Measurements from ENCODE around the gene CLDN15.

Gene CLDN15

GRCh38 chr7:101195884-101196283, 41.7 kb downstream of the CLDN15 start:
- Histone ChIP-seq H3K27ac (ENCODE audit: low read length) (no peak overlapping the region), H3K9ac (ENCODE audit: low read length in 2 of 2) (no peak overlapping the region), H3K4me1 (ENCODE audit: control insufficient read depth, insufficient read depth, low read length) (peaks cover 3% of the 10 kb centered on the region), H3K4me3 (ENCODE audit: low read length in 2 of 2) (no peak overlapping the region), H3K27me3 (ENCODE audit: control insufficient read depth in 1 of 2, insufficient read depth in 2 of 2, low read length in 2 of 2) (peaks cover 10 to 25% of the 10 kb centered on the region in 2 donors), H3K9me3 (ENCODE audit: control insufficient read depth in 2 of 2, low read length in 2 of 2) (no peaks in the 10 kb centered on the region), H3K36me3 (ENCODE audit: control insufficient read depth in 2 of 2, insufficient read depth in 2 of 2, low read length in 2 of 2) (no peaks in the 10 kb centered on the region)

- no peaks in the 10 kb centered on the region for H3K9me3 ChIP-seq (ENCODE audit: control insufficient read depth in 2 of 2, low read length in 2 of 2)
- no peak overlapping the region for H3K4me3 ChIP-seq (ENCODE audit: low read length in 2 of 2)
- H3K36me3 ChIP-seq (ENCODE audit: control insufficient read depth in 2 of 2, insufficient read depth in 2 of 2, low read length in 2 of 2): no peaks in the 10 kb centered on the region
- no peak overlapping the region for H3K9ac ChIP-seq (ENCODE audit: low read length in 2 of 2)
- H3K4me1 ChIP-seq (ENCODE audit: control insufficient read depth, insufficient read depth, low read length): peaks cover 3% of the 10 kb centered on the region
- H3K27me3 ChIP-seq (ENCODE audit: control insufficient read depth in 1 of 2, insufficient read depth in 2 of 2, low read length in 2 of 2): peaks cover 5 to 7% of the 10 kb centered on the region in 2 donors
- H3K27ac ChIP-seq (ENCODE audit: low read length): no peak overlapping the region
Observed at GRCh38 chr7:101189109-101189508, 48.5 kb downstream of the CLDN15 start.

DNA sequence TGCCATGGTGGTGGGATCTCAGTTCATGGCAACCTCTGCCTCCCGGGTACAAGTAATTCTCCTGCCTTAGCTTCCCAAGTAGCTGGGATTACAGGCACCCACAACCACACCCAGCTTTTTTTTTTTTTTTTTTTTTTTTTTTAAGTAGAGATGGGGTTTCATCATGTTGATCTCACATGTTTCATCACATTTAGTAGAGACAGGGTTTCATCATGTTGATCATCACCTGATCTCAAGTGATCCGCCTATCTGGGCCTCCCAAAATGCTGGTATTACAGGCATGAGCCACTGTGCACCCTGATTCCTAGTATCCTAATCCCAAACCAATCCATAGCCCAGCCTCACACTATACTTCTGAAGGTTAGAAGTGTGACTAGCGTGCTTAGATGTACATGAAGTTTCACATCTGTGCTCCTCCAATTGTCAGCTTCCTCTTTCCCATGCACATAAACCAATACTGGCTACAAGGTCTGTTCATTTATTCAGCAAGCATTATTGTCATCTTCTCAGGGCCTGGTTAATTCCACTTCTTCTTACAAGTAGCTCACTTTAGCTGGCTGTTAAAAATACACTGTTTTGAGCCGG, 50.7 kb downstream of the CLDN15 start:
- Histone ChIP-seq H3K9ac (ENCODE audit: low read length in 2 of 2) (no peak overlapping the region), H3K27me3 (ENCODE audit: control insufficient read depth in 1 of 2, insufficient read depth in 2 of 2, low read length in 2 of 2) (peaks cover 9 to 12% of the 10 kb centered on the region in 2 donors)

GRCh38 chr7:101186194-101186593, 51.4 kb downstream of the CLDN15 start:
- Histone ChIP-seq H3K9ac (ENCODE audit: low read length in 2 of 2) (no peak overlapping the region), H3K9me3 (ENCODE audit: control insufficient read depth in 2 of 2, low read length in 2 of 2) (no peaks in the 10 kb centered on the region), H3K4me3 (ENCODE audit: low read length in 2 of 2) (no peak overlapping the region), H3K4me1 (ENCODE audit: control insufficient read depth, insufficient read depth, low read length) (no peaks in the 10 kb centered on the region), H3K27me3 (ENCODE audit: control insufficient read depth in 1 of 2, insufficient read depth in 2 of 2, low read length in 2 of 2) (peaks cover 10 to 13% of the 10 kb centered on the region in 2 donors), H3K36me3 (ENCODE audit: control insufficient read depth in 2 of 2, insufficient read depth in 2 of 2, low read length in 2 of 2) (no peaks in the 10 kb centered on the region), H3K27ac (ENCODE audit: low read length) (no peak overlapping the region)

More for the DNA sequence above, 50.7 kb downstream of the CLDN15 start:
- Histone ChIP-seq H3K4me1 (ENCODE audit: control insufficient read depth, insufficient read depth, low read length) (no peaks in the 10 kb centered on the region), H3K9me3 (ENCODE audit: control insufficient read depth in 2 of 2, low read length in 2 of 2) (no peaks in the 10 kb centered on the region), H3K4me3 (ENCODE audit: low read length in 2 of 2) (no peak overlapping the region), H3K36me3 (ENCODE audit: control insufficient read depth in 2 of 2, insufficient read depth in 2 of 2, low read length in 2 of 2) (no peaks in the 10 kb centered on the region), H3K27ac (ENCODE audit: low read length) (no peak overlapping the region)

GRCh38 chr7:101185258-101185839, 52.3 kb downstream of the CLDN15 start:
- peaks cover 17 to 19% of the 10 kb centered on the region in 2 donors for H3K27me3 ChIP-seq (ENCODE audit: control insufficient read depth in 1 of 2, insufficient read depth in 2 of 2, low read length in 2 of 2)
- H3K4me1 ChIP-seq (ENCODE audit: control insufficient read depth, insufficient read depth, low read length): no peaks in the 10 kb centered on the region
- no peak overlapping the region for H3K9ac ChIP-seq (ENCODE audit: low read length in 2 of 2)
- H3K27ac ChIP-seq (ENCODE audit: low read length): no peak overlapping the region
- H3K36me3 ChIP-seq (ENCODE audit: control insufficient read depth in 2 of 2, insufficient read depth in 2 of 2, low read length in 2 of 2): no peaks in the 10 kb centered on the region
- H3K4me3 ChIP-seq (ENCODE audit: low read length in 2 of 2): no peak overlapping the region
- H3K9me3 ChIP-seq (ENCODE audit: control insufficient read depth in 2 of 2, low read length in 2 of 2): no peaks in the 10 kb centered on the region
